GM20431 (cell line): ENCODE data around the gene RAB23.

ENCODE experiments used
- in situ Hi-C: fragments of 300-500 bp; cut with MseI, MboI; formaldehyde crosslinking; loops from one replicate; pipeline ENCODE4 v1.15.0; 2020; ENCODE audit warnings: low sequenced_read_pairs; ENCODE audit not compliant: unreplicated experiment

Gene RAB23

DNA sequence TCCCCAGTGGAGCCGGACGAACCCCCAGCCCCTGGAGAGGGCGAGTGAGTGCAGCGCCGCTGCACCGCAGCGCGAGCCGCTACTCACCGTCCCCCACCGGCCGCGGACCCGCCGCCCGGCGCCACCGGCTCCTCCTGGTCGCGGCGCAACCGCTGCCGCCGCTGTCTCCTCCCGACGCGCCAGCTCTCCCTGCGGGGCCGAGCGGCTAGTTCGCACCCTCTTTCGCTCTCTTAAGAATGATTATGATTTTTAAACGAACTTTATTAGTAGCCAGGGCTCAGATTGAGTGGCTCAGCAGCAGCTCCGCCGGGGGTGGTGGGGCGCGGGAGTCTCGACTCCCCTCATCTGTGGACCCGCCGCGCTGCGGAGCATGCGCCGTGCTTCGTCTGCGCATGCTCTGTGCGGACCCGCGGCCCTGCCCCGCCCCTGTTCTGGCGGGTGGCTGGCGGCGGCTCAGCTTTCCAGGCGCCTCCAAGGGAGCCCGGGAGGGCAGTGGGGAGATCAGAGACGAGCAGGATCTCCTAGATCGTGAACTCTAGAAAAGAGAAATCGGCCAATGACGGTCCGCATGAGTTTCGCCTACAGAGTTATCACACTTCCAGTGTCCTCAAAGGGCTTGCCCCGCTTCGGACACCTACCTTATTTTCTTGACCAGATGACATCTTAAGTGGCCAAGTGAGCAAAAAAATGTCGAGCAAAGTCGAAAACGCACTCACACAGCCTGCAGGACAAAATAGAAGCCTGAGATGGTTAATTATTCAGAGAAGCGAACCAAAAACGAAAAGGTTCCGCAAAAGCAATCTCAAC lies at the start of gene RAB23:
Gene RAB23 (minus strand): TSS at position 372 of the 807 bp plus-strand sequence. CDS start 11,927 bp downstream, outside the sequence.
- in situ Hi-C loops: no loop called here

DNA sequence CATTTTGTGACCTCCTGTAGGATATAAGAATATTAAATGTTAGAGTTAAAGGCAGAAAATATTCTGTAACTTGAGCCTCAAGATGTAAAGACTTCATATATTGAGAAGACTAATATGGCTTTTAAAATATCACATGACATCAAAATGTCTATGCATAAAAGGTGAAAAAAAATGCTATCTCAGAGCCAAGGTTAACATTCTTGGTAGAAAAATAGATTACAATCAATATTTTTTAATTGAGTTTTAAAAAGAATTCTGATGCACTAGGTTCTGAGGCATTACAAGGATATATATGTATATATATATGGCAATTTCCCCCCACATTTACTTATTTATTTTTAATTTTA lies 46.2 kb upstream of the RAB23 start:
- in situ Hi-C loops: no loop called here

DNA sequence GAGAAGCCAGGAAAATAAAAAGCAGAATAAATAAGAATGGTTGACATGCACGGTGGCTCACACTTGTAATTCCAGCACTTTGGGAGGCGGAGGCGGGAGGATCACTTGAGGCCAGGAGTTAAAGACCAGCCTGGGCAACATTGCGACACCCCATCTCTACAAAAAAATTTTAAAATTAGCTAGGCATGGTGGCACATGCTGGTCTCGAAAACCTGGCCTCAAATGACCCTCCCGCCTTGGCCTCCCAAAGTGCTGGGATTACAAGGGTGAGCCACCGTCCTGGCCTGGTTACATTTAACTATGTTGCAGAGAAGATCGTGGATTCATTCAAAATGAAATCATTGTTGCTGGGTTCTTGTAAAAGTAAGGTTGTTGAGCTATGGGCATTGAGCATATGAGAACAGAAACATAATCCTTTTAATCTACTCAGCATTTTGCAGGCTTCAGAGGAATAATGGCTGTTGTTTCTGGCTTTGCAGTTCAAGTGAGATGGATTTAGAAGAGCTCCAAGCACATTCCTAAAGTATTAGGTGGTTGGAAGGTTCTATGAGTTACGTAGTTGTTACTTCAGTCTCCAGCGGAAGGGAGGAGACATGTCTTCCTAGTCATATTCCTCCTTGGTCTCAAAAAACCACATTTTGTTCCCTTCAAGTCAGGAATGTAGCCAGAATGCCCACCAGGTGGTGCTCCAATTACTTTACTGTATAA lies 45.6 kb upstream of the RAB23 start:
- in situ Hi-C loops: no loop called here

DNA sequence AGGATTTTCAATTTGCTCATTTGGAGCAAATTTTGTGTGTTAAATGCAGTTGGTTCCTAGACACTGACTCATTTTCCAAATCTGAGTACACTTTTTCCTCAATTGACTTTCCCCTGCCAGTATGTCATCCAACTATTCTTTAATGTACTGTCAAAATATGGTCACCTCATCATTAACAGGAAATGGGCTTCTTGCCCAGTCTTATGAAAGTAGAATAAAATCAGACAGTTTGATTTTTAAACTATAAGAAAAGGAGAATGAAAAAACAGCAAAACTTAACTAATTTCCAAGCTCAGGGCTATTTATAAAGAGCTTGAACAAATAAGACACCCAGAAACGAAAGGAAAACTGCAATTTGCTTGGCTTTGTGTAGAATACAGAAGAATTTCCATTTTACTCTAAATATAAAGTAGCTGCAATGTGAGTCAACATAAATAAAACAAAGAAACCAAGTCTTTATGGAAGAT lies 43.7 kb upstream of the RAB23 start:
- in situ Hi-C loops: no loop called here

DNA sequence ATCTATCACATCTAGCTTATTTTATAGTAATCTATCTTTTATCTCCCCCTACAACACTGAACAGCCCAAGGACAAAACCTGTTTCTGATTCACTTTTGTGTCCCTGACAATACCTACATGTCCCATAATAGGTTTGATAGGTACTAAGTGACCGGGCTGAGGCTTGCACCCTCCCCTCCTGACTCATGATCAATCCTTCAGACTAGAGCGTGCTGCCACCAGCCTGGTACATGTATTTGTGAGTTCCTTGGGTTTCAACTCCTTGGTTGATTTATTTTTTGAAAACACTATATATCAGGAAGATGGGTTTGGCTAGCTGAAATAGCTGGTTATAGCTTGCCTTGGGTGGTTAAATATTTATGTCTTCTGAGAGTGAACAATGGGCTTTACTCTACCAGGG lies 41.6 kb upstream of the RAB23 start:
- in situ Hi-C loops: no loop called here

DNA sequence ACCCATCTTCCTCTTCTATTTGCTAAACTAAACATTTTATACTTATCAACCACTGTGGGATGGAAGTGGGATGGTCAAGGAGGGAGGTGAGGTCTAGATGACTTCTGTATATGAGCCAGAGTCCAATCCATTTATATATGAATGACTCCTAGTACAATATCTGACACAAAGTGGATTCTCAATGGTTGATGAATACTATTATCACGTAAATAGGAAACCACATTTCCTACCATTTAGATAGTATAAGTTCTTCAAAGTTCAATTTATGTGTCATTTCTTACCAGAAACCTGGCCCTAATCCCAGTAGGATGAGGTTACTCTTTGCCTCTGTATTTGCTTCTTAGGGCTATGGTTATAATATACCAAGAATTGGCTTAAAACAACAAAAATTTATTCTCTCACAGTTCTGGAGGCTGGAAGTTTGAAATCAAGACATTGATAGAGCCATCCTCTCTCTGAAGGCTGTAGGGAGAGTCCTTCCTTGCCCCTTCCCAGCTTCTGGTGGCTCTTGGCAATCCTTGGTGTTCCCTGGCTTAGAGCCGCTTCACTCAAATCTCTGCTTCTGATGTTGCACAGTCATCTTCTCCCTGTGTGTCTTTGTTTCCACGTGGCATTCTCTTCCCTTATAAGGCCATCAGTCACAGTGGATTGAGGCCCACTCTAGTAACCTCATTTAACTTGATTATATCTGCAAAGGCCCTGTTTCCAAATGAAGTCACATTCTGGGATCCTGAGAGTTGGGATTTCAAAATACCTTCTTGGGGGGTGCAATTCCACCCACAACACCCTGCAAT lies 41.0 kb upstream of the RAB23 start:
- in situ Hi-C loops: no loop called here

DNA sequence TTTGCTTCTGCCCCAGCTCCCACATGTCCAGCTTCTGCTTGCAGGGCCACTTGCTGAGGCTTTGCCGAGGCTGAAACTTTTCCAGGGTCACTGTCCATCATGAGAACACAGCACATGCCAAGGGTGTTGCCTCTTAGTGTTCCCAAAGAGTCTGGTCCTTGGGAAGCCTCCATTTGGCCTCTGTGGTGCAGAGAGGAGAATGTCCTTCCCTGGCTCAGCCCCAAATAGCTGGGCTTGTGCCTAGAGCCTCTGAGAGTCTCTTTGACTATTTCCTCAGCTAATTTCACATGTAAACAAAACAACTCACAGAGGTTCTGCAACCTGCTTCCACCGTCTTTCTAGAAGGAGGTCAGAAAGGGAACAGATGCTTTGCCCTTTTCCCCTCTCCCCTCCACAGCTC lies 40.4 kb upstream of the RAB23 start:
- in situ Hi-C loops: no loop called here

DNA sequence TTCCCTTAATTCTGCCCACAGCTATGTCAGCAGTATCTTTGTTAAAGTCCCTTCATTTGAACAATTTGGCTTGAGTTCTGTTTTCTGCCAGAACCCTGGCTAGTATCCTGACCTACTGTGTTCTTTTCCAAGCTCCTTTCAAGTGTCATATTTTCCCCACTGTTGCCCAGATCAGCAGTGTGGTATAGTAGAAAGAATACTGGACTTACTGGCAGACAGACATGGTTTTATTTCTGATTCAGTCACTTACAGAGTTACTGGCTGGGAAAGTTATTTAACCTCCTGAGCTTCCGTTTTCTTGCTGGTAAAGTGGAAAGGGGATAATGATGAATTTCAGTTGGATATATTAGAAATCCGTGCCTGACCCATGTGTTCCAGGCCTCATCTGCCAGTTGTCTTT lies 39.8 kb upstream of the RAB23 start:
- in situ Hi-C loops: no loop called here

DNA sequence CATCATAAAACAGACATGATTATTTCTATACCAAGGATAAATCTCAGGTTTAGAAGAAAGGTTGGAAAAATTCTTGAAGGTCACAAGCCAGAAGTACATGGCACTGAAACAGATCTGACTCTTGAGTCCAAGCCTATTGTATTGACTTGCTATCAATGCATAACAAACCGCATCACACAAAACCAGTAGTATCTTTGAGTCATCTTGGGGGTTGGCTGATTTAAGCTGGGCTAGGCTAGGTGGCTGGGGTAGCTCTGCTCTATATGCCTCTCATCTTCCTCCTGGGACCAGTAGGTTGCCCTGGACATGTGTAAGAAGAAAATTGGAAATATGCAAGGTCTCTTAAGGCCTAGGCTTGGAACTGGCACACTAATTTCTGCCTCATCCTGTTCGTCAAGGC lies 37.0 kb upstream of the RAB23 start:
- in situ Hi-C loops: no loop called here

DNA sequence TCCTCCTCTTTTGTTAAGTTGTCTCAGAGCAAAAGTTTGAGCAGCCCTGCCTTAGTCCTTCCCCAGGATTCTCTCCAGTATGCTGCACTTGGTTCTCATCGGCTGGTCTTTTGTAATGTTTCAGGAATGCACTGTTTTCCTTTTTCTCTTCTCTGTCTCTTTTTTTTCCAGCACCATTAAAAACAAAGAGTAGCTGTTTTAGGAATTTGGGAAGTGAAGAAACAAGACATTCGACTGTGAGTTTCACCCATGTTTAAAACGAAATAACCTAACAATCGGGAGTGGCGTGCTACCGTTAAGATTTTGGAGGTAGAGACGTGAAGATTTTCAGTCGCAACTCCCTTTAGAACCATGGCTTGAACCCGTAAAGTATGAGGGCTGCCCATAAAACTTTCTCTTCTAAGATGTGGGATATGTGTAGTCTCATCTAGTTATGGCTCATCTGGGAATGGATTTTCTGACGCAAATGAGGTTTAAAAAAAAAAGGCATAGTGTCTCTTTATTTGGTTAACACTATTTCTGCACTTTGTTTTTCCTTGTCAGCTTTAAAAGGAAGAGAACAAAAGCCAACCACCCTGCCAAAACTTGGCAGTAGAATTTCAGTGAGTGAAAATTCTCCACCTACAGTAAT lies 35.9 kb upstream of the RAB23 start:
- in situ Hi-C loops: no loop called here

DNA sequence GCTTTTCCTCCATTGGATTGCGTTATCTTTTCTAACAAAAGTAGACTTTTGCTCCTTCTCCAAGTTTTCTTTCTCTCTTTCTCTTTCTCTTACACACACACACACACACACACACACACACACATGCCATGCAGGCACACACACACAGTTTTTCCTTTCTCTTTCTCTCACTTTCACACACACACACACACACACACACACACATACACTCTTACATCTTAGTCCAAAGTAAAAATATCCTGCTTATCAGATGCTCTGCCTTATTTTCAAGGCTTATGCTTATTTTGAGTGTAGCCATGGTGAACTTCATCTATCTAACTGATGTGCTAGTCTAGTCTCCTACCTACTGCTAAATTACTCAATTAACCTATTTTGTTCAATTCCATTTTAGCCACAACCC lies 34.4 kb upstream of the RAB23 start:
- in situ Hi-C loops: no loop called here

DNA sequence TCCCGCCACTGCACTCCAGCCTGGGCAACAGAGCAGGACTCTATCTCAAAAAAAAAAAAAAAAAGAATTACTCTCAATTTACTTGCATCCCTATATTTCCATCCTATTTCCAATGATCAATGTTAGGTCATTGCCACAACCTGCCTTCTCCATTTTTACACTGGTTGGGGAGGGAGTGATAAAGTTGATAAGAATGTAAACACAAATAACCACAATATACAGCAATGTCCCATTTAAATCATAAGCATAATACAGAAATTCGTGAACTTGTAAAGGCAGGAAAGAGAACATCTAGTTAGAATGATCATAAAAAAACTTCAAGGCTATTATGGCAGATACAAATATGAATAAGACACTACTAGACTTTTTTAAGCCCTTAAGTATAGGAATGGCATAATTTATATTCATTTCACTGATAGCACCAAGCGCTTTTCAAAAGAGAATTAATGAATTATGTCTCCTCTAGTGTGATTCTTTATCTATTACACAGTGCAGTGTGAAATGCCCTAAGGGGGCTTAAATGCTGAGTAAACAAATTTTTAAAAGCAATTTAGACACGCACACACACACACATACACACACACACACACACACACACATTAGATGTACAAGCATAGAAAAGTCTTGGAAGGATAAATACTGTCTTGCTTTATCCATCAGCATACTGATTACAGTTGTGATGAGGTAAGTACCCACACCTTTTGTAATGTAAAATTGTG lies 33.5 kb upstream of the RAB23 start:
- in situ Hi-C loops: no loop called here

DNA sequence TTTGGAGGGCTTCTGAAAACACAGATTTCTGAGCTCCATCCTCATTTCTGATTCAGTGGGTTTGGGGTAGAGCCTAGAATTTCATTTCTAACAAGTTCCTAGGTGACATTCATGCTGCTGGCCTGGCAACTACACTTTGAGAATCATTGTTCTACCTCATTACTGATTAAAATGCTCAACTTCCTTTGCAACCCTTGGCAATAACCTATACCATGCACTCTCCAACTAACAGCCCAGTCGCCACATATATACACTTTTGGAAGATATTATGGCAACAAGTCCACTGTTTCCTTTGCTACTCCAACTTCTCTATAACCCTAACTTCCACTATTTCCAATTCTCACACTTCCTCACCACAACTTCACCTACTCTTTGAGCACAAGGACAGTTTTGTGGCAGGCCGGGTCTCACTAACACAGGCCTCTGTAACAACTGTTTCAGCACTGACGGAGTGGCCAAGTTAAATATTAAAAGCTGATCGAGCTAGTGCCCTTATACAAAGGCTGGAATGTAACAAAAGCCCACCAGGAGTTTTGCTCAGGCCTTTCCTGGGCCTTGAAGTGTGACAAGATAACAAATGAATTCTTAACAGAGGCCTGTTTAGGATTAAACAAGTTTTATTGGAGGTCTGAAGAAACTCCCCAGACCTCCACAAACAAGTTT lies 32.1 kb upstream of the RAB23 start:
- in situ Hi-C loops: no loop called here

DNA sequence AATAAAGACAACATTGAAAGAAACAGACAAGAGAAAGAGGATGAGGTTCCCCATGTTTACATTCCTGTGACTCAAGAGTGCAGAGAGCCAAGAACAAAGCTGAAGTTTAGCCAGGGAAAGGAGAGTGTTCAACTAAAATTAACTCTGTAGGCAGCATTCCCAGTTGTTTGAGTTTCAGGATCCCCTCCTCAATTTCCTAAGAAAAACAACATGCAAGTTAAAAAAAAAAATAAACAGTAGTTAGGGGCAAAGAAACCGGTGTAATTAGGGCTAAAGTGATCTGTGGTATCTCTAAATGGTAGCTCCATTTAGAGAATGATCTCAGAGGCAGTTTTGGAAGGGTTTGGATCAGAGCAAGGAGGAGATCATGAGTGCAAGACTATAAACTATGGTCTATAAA lies 30.9 kb upstream of the RAB23 start:
- in situ Hi-C loops: no loop called here

DNA sequence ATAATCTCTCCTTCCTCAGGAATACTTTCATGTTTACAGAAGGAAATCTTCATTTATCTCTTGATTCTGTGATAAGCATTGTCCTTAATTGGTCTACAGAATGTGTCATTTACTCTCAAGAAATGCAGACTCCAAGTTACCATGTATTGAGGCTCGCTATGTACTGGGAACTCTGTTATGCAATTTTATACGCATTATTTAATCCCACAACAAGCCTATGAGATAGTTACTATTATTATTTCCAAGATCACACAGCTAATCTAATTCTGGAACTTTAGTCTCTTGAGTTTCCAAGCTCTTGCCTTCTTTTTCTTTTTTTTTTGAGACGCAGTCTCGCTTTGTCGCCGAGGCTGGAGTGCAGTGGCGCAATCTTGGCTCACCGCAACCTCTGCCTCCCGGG lies 30.0 kb upstream of the RAB23 start:
- in situ Hi-C loops: no loop called here

DNA sequence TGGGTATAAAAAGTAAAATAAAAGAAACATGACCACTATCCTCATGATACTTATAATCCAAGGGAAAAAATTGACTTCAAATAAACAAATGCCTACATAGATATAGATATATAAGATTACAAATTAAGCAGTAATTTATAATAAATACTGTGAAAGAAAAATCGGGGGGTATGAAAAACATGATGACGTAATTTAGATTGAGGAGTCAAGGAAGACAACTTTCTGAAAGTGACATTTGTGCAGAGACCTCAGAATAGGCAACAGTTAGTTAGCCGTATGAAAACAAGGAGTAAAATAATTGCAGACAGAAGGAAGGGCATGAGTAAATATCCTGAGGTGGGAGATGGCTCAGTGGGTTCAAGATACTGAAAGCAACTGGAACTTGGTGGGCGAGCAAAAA lies 28.2 kb upstream of the RAB23 start:
- in situ Hi-C loops: no loop called here

DNA sequence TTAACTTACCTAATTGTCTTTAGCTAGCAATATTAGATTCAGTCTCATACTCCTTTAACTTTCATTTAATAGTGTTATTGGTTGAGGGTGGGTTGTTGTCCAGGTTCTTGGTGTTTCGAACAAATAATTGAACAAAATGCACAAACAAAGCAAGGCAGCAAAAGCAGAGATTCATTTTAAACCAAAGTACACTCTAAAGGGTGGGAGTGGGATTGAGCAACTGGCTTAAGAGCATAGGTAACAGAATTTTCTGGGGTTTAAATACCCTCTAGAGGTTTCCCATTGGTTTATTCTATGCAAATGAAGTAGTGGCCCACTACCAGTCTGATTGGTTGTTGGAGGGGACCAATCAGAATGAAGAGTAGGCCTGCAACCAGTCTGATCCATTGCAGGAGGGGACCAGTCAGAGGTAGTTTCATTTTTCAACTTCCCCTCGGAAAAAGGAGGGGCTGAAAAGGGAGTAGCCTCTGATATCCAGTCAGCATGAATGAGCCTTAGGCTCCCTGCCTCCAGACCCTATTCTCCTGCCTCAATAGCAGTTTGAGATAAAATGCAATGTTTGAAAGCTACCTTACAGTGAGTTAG lies 26.3 kb upstream of the RAB23 start:
- in situ Hi-C loops: no loop called here

DNA sequence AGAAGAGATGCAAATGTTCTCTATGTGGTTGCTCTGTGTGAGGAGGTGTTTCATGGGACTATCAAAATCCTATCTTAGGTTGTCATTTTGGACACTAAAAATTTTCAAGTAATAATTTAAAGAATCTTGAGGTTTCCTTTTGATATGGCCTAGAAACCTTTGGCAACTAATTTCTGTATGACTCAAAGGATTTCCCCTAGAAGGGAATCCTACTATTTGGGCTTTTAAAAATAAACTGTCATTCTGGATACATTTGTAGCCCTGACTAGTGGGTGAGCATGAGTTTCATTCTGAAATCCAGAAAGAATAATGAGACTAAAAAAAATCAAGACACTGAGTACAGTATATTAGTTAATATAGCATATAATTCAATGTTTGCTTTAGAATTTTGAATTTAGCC lies 25.5 kb upstream of the RAB23 start:
- in situ Hi-C loops: no loop called here

DNA sequence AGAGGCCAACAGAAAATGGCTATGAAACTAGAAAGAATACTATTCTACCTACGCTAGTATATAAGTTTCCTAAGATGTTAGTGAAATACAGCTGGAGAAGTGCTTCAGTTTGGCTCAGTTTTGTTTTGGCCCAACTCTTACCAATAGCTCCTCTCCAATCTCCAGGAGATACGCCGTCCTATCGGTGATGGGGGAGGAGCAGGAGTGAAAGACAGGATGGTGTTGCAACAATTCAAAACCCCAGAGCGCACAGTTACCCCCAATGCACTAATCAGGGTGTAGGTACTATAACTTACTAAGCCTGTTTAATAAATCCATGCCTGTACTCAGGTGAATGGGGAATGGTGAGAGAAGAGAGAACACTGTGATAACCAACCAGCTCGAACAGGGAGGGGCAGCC lies 24.2 kb upstream of the RAB23 start:
- in situ Hi-C loops: no loop called here
